Epithelial cell of proximal tubule (primary cell): Measurements from ENCODE around the gene APOL6. TPM values are rescaled to one million over a fixed set of nuclear protein-coding genes. Genes with fewer than 3 reads are reported as not detected.

Source experiments
- DNase-seq: peaks from one replicate; pipeline ENCODE4 v3.0.0-alpha.2; 2011; ENCODE audit warnings: low read depth
- H3K4me3 ChIP-seq: 2 replicates; pipeline ENCODE4 v1.5.1; 2011; ENCODE audit warnings: low read depth, mild to moderate bottlenecking, low read length
- CTCF ChIP-seq: conservative IDR thresholded peaks from 2 replicates; pipeline ENCODE4 v1.5.1; 2012; ENCODE audit warnings: low read depth, mild to moderate bottlenecking, low read length
- total RNA-seq: library from RNA; depleted of rRNA; stranded (reverse); fragments of >200 nt; gene quantifications from 2 replicates; pipeline ENCODE4 v1.2.3, GENCODE V29; 2015

Gene APOL6
- total RNA-seq, 1 donor from 2014 or later, result 6.5 TPM

GRCh38 chr22:35605369-35605680 lies 42.9 kb upstream of the APOL6 start:
- no peak for TF ChIP-seq CTCF
- DNase-seq, result no peak
- H3K4me3 ChIP-seq, result no peak overlapping the region

- TF ChIP-seq CTCF, result no peak
- no peak overlapping the region for H3K4me3 ChIP-seq
- no peak for DNase-seq
Measured at GRCh38 chr22:35605851-35606481, 42.3 kb upstream of the APOL6 start.

- no peak for DNase-seq
- H3K4me3 ChIP-seq, result no peak overlapping the region
- TF ChIP-seq CTCF, result no peak
Measured at GRCh38 chr22:35606916-35607315, 41.3 kb upstream of the APOL6 start.

- no peak for TF ChIP-seq CTCF
- no peak overlapping the region for H3K4me3 ChIP-seq
- no peak for DNase-seq
Measured at GRCh38 chr22:35608088-35608487, 40.2 kb upstream of the APOL6 start.

- no peak for DNase-seq
- TF ChIP-seq CTCF, result no peak
- no peak overlapping the region for H3K4me3 ChIP-seq
Measured at GRCh38 chr22:35609261-35609660, 39.0 kb upstream of the APOL6 start.

- no peak for TF ChIP-seq CTCF
- DNase-seq, result no peak
- H3K4me3 ChIP-seq, result no peak overlapping the region
Measured at GRCh38 chr22:35609761-35610160, 38.5 kb upstream of the APOL6 start.

GRCh38 chr22:35610741-35611140 lies 37.5 kb upstream of the APOL6 start:
- no peak for DNase-seq
- H3K4me3 ChIP-seq, result no peak overlapping the region
- TF ChIP-seq CTCF, result no peak
